ENCODE measurements around the gene ARR3.

DNA sequence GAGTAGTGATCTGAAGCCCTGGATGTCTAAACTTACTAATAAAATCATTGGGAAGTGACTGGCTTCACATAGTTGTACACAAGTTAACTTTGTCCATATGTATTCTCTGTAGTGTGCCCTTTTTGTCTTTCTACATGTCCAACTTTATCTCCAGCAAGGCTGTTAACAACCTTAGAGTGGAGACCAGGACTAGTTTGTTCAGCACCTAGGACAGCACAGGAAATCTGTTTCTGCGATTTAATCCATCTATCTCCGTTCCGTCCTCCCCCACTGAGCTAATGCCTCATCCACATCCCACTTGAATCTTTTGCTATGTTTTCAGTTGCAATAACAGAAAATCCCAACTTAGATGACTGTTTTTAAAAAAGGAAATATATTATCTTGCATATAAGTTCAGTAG, 3.4 kb upstream of the ARR3 start:
- TF ChIP-seq, protein P1, sequence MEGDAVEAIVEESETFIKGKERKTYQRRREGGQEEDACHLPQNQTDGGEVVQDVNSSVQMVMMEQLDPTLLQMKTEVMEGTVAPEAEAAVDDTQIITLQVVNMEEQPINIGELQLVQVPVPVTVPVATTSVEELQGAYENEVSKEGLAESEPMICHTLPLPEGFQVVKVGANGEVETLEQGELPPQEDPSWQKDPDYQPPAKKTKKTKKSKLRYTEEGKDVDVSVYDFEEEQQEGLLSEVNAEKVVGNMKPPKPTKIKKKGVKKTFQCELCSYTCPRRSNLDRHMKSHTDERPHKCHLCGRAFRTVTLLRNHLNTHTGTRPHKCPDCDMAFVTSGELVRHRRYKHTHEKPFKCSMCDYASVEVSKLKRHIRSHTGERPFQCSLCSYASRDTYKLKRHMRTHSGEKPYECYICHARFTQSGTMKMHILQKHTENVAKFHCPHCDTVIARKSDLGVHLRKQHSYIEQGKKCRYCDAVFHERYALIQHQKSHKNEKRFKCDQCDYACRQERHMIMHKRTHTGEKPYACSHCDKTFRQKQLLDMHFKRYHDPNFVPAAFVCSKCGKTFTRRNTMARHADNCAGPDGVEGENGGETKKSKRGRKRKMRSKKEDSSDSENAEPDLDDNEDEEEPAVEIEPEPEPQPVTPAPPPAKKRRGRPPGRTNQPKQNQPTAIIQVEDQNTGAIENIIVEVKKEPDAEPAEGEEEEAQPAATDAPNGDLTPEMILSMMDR (IDR thresholded peaks at IDR 0.05; ENCODE audit: extremely low read depth in 1 of 2, insufficient read depth in 1 of 2, low read depth in 1 of 2, low read length in 2 of 2): no peak
- no peak for TF ChIP-seq POLR2A (IDR thresholded peaks at IDR 0.05; ENCODE audit: low read depth, low read length)
- no peak for TF ChIP-seq EZH2 (IDR thresholded peaks at IDR 0.05; ENCODE audit: borderline replicate concordance, low read depth, low read length, severe bottlenecking)
- TF ChIP-seq GATA2 (IDR thresholded peaks at IDR 0.05; ENCODE audit: insufficient read depth, insufficient read length, low read depth, low read length): no peak
